Measurements from ENCODE around the gene AOPEP.

The AOPEP gene

GRCh38 chr9:94888775-94889174, 162.3 kb downstream of the AOPEP start:
- H3K27ac ChIP-seq = peak overlapping the region; percentile 87
- no peak for TF ChIP-seq CTCF (conservative IDR thresholded peaks at IDR 0.05)

GRCh38 chr9:94889628-94890027, 163.1 kb downstream of the AOPEP start:
- H3K27ac ChIP-seq = no peak overlapping the region
- no peak for TF ChIP-seq CTCF (conservative IDR thresholded peaks at IDR 0.05)

- TF ChIP-seq CTCF (conservative IDR thresholded peaks at IDR 0.05) = no peak
- no peak overlapping the region for H3K27ac ChIP-seq
Measured at GRCh38 chr9:94891183-94891582, 164.7 kb downstream of the AOPEP start.

GRCh38 chr9:94892675-94893074, 166.2 kb downstream of the AOPEP start:
- TF ChIP-seq CTCF (conservative IDR thresholded peaks at IDR 0.05) = no peak
- no peak overlapping the region; the same call in 1 of the 2 replicates for H3K27ac ChIP-seq

- H3K27ac ChIP-seq = peak overlapping the region; percentile 22; the same call in 1 of the 2 replicates
- TF ChIP-seq CTCF (conservative IDR thresholded peaks at IDR 0.05) = no peak
Measured at GRCh38 chr9:94894094-94894699, 167.7 kb downstream of the AOPEP start.

GRCh38 chr9:94895668-94896067, 169.2 kb downstream of the AOPEP start:
- H3K27ac ChIP-seq = no peak overlapping the region

GRCh38 chr9:94896512-94896911, 170.0 kb downstream of the AOPEP start:
- no peak overlapping the region for H3K27ac ChIP-seq
- TF ChIP-seq CTCF (conservative IDR thresholded peaks at IDR 0.05) = no peak

More at GRCh38 chr9:94895668-94896067, 169.2 kb downstream of the AOPEP start:
- no peak for TF ChIP-seq CTCF (conservative IDR thresholded peaks at IDR 0.05)
